GM21619 (cell line): ENCODE data around the gene TAC4.
"Not testable (repeated sequence)": the region's sequence is repeated elsewhere in the genome, so short reads cannot be mapped to it uniquely, and the experiment has no call there.

Experiments
- ATAC-seq: cut with Tn5 transposase; IDR thresholded peaks from one replicate; pipeline ENCODE4 v1.9.1; 2021; ENCODE audit not compliant: unreplicated experiment

TAC4 gene

GRCh38 chr17:49843774-49844350 is 4.0 kb downstream of the TAC4 start:
- no peak for ATAC-seq

GRCh38 chr17:49842846-49843245 is 5.0 kb downstream of the TAC4 start:
- no peak for ATAC-seq

- no peak for ATAC-seq
These were observed 5.5 kb downstream of the TAC4 start for GRCh38 chr17:49842371-49842770.

DNA sequence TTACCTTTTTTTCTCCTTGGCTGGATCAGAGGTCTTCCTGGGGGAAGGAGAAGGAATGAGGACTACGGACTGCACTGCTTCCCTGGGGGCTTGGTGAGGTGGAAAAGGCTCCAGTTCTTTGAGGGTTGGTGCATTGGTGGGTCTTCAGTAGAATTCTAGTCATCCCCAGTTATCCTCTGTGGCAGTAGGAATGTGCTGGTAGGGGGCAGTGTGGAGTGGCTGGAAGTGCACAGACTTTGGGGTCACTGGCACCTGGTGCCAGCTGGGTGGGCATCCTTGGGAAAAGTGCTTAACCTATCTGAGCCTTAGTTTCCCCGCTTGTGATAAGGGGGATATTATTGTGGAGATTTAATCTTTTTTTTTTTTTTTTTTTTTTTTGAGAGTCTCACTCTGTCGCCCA is 6.3 kb downstream of the TAC4 start:
- no peak for ATAC-seq

GRCh38 chr17:49839455-49839854 is 8.4 kb downstream of the TAC4 start:
- ATAC-seq: no peak

DNA sequence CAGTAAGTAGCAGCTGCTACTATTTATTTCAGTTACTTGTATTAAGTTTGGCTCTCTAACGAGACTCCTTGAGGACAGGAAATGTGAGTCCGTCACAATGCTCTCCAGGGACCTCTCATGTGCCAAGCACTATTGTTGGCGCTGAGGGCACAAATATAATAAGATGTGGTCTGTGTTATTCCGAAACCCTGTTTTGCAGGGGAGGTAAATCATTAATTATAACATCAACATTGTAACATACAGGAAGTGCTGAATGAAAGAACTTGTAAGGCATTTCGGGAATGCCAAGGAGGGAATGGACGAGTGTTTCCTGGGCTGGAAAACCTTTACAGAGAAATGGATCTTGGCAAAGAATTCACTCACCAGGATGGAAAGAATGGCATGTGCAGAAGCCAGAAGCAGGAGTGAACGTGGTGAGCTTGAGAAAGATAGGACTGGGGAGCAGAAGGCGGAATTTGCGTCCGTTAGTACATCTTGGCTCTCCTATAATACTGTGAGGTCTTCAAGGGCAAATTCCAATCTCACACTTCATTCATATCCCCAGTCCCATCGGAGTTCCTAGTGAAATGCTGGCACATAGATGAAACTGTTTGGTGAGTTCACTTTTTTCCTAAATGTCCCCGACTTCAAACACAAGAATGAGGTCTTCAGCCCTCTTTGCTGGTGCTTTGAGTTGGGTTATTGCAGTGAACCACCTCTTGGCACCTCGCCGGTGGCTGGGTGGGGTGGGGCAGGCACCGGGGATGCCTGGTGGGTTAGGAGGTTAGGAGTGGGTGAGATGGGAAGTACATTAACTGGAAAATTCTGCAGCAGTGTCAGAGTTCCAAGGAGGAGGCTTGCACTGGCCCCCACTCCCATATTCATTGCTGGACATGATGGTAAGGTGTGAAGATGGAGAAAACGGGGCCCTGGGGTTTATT is 11.5 kb downstream of the TAC4 start:
- no peak for ATAC-seq

DNA sequence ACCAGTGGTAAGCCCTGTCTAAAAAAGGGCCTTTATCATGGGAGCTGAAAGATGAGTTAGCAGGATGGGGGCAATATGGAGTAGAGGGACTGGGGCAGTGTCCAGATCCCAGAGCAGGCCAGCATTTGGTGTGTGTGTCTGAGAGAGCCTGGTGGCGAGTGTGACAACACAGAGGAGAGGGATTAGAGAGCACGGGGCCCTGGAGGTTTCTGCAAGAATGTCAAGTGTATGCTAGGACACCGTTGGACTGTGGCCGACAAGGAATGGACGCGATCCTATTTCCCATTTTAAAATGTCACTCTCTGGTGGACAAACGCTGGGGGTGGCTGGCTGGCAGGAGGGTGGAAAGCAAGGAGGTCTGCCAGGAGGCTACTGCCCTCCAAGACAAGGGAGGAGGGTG is 12.4 kb downstream of the TAC4 start:
- ATAC-seq: no peak

DNA sequence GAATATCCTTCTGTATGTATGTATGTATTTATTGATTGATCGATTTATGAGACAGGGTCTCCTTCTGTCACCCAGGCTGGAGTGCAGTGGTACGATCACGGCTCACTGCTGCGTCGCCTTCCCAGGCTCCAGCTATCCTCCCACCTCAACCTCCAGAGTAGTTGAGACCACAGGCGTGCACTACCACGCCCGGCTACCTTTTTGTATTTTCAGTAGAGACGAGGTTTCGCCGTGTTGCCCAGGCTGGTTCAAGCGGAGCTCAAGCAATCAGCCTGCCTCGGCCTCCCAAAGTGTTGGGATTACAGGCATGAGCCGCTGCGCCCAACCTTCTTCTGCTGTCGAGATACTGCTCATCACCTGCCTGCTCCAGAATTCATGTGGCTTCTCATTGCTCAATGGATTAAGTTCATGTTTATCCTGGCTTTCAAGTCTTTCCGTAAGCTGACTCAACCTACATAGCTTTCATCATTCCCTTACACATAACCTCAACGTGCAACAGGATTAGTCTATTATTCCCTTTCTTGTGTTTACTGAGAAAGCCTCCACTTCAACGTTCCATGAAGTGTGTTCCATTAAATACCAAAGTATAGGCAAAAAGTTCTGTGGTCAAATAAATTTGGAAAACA is 13.6 kb downstream of the TAC4 start:
- ATAC-seq: no peak

DNA sequence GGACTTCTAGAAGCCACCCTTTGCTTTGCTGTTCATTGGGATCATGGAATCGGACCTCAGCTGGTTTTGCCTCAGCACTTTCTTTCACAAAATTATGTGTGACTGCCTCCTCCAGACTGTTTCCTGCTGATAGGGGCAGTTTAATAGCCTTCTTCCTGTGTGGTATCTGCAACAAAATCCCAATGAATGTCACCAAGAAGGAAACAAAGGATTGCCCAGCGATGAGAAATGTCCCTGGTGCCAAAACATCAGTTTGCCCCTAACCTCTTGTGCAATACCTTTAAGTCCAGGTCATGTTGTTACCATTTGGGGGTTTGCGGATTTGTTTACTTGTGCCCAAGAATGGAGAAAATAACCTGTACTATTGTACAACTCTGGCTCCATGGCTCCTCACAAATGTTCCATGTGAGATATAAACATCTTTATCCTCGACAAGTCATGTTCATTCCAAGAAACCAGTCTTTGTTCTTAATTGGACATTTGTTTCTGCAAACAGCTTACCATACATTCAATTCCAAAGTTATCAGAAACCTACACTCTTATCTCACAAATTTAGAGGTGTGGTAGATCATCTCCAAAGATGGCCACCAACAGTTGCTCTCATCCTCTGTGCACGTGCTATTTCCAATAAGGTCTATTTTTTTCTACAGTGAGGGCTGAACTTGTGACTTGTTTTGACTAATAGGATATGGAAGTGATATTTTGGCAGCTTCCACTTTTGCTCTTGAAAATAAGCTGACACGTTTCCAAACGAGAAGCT is 14.8 kb downstream of the TAC4 start:
- no peak for ATAC-seq

DNA sequence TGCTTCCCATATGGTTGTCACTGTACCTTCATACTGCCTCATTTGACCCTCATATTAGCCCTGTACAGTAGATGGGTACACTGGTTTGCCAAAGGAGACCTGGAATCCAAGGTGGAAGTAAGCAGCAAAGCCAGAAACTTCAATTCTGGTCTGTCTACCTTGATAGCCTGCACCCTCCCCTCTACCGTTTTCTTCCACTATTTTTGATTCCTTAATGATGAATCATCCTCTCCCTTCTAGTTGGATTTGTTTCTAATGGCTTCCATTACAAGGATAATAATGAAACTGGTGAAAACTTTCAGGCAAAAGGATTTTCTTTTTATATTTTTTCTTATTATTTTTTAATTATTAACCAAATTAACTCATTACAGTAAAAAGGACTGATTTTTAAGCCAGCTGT is 17.3 kb downstream of the TAC4 start:
- ATAC-seq: no peak

GRCh38 chr17:49829026-49829425 is 18.8 kb downstream of the TAC4 start:
- ATAC-seq: no peak

DNA sequence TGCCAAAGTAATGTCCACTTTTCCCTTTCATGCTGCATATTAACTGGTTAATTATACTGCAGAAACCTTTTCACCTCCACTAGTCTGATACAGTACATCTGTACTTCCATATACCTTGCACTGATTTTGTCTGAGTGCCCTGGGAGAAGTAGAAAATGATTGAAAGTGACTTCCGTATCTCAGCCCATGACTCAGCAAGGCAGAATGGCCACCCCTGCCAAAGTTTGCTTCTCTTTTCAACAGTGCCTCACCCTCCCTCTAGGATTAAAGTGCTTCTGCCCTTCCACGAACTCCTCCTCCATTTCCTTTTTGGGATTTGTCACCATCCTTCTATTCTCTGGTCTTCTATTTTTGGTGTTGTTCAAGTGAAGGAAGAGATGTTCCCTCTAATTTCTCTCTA is 19.5 kb downstream of the TAC4 start:
- ATAC-seq: not testable (repeated sequence)

DNA sequence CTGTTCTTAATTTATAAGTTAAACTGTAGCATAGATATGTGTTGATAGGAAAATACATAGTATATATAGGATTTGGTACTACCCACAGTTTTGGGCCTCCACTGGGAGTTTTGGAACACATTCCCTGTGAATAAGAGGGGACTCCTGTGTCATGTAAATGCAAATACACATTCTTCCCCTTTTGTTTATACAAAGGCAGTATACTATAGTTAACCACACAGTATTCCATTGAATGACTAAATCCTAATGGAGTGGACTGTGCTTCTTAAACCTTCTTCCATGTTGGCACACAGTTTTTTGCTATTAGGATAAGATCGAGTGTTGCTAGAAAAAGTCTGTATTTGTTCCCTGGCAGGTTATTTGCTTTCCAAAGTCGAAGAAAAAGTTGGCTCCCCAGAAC is 22.2 kb downstream of the TAC4 start:
- ATAC-seq: no peak

GRCh38 chr17:49823614-49824013 is 24.3 kb downstream of the TAC4 start:
- no peak for ATAC-seq

GRCh38 chr17:49822829-49823228 is 25.0 kb downstream of the TAC4 start:
- ATAC-seq: no peak

- ATAC-seq: no peak
These were observed 26.0 kb downstream of the TAC4 start for GRCh38 chr17:49821916-49822315.

DNA sequence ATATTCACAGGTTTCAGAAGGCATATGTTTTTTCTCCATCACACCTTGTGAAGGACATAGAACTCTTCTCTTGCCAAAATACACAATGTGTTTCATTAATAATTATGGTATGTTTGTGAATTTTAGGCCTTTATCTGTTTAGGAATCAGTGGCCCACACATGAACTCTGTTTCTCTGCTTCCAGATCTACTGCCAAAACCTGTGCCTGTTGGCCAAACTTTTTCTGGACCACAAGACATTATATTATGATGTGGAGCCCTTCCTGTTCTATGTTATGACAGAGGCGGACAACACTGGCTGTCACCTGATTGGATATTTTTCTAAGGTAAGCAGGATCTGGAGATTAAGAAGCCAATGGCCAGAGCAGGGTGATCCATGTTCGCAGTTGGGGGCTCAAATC is 26.4 kb downstream of the TAC4 start:
- ATAC-seq: no peak

GRCh38 chr17:49820773-49821172 is 27.1 kb downstream of the TAC4 start:
- no peak for ATAC-seq

DNA sequence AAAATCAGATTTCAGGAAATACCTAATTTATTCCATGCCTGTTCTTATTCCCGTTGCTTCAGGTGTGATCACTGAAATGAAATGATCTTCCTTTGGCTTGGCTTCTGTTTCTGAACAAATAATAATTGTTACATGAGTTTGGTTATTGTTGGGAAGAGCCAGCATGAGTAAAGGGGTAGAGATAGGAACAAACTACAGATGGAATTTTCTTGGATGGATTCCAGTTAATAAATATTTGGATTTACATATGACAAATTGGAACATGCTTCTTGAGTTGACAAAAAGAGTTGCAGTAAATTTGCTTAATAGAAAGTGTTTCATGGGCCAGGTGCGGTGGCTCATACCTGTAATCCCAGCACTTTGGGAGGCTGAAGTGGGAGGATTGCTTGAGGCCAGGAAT is 28.2 kb downstream of the TAC4 start:
- ATAC-seq: no peak

- ATAC-seq: no peak
These were observed 28.7 kb downstream of the TAC4 start for GRCh38 chr17:49819138-49819537.

DNA sequence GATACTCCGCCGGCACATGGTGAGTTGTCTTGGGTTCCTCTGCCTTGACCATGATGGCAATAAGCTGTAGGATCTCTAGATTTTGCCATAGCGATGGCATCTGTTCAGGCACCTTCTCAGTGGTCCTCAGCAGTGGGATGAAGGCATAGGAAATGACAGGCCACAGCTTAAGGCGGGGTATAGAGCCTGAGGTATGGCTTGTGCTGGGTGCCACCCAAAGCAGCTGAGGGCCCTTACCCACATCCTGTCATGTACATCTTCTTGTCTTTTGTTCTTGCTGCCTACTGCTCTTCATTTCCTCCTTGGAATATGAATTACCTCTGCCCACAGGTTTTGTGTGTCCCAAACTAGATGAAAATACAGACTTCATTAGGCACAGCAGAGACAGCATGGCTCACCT is 29.9 kb downstream of the TAC4 start:
- ATAC-seq: no peak
